Hepatocyte (in vitro differentiated cells): Measurements from ENCODE around the gene KCND3. TPM values are rescaled to one million over a fixed set of nuclear protein-coding genes. Genes with fewer than 3 reads are reported as not detected.

ENCODE experiments used
- DNase-seq: peaks from one replicate; pipeline ENCODE4 v3.0.0-alpha.2; 2016; ENCODE audit warnings: low spot score
- H2AFZ ChIP-seq: fragments of 200-600 bp; sonication (generic); 2 replicates; pipeline ENCODE4 v1.6.0; 2016; ENCODE audit warnings: antibody characterized with exemption, mild to moderate bottlenecking
- H3K27ac ChIP-seq: fragments of 200-600 bp; sonication (generic); 2 replicates; pipeline ENCODE4 v1.5.1; 2016; ENCODE audit warnings: mild to moderate bottlenecking
- H3K27me3 ChIP-seq: fragments of 200-600 bp; sonication (generic); 2 replicates; pipeline ENCODE4 v1.6.1; 2016
- H3K36me3 ChIP-seq: fragments of 200-600 bp; sonication (generic); replicated peaks from 2 replicates; pipeline ENCODE4 v1.5.1; 2016; ENCODE audit warnings: low read depth; ENCODE audit not compliant: insufficient read depth
- H3K4me1 ChIP-seq: fragments of 200-600 bp; sonication (generic); 2 replicates; pipeline ENCODE4 v1.5.1; 2016; ENCODE audit warnings: mild to moderate bottlenecking, moderate library complexity; ENCODE audit not compliant: insufficient read depth
- H3K4me2 ChIP-seq: fragments of 200-600 bp; sonication (generic); 2 replicates; pipeline ENCODE4 v1.6.0; 2016
- H3K4me3 ChIP-seq: fragments of 200-600 bp; sonication (generic); 2 replicates; pipeline ENCODE4 v1.5.1; 2016; ENCODE audit warnings: mild to moderate bottlenecking
- H3K79me2 ChIP-seq: fragments of 200-600 bp; sonication (generic); 2 replicates; pipeline ENCODE4 v1.6.0; 2017; ENCODE audit warnings: mild to moderate bottlenecking
- H3K9me2 ChIP-seq: fragments of 200-600 bp; sonication (generic); replicated peaks from 2 replicates; pipeline ENCODE4 v1.6.0; 2017; ENCODE audit warnings: mild to moderate bottlenecking; ENCODE audit not compliant: insufficient read depth
- H3K9me3 ChIP-seq: fragments of 200-600 bp; sonication (generic); 2 replicates; pipeline ENCODE4 v1.5.1; 2016; ENCODE audit warnings: low read depth, mild to moderate bottlenecking
- H4K20me1 ChIP-seq: fragments of 200-600 bp; sonication (generic); 2 replicates; pipeline ENCODE4 v1.6.0; 2016; ENCODE audit warnings: mild to moderate bottlenecking; ENCODE audit not compliant: insufficient read depth, poor library complexity, severe bottlenecking
- EZH2 ChIP-seq: fragments of 200-600 bp; sonication (generic); IDR thresholded peaks from 2 replicates; pipeline ENCODE4 v1.6.1; 2016; ENCODE audit warnings: antibody characterized with exemption, mild to moderate bottlenecking, borderline replicate concordance
- EZH2phosphoT487 ChIP-seq: fragments of 200-600 bp; sonication (generic); IDR thresholded peaks from one replicate; pipeline ENCODE4 v1.6.1; 2018; ENCODE audit warnings: antibody characterized with exemption, mild to moderate bottlenecking, low read depth, moderate library complexity; ENCODE audit not compliant: unreplicated experiment, severe bottlenecking
- WGBS: methylation state at CpG from one replicate; pipeline ENCODE4 v1.1.6; 2016; ENCODE audit warnings: low lambda C conversion rate; ENCODE audit errors: missing lambda C conversion rate; 5-methylcytosine and 5-hydroxymethylcytosine counted together
- polyA plus RNA-seq: library from polyadenylated mRNA; unstranded; fragments of >200 nt; fragmentation: Nextera tagmentation; extraction: Ambion mirVana; gene quantifications from 2 replicates; pipeline ENCODE4 v1.2.1, GENCODE V29; 2016
- total RNA-seq: library from RNA; depleted of rRNA; stranded (reverse); fragments of >200 nt; gene quantifications from 2 replicates; pipeline ENCODE4 v1.2.3, GENCODE V29; 2014
- TF ChIP-seq, protein P1 (sequence below): fragments of 200-600 bp; sonication (generic); IDR thresholded peaks from 2 replicates; pipeline ENCODE4 v1.5.1; 2016; ENCODE audit warnings: antibody characterized with exemption, mild to moderate bottlenecking; ENCODE audit not compliant: poor library complexity

KCND3 gene
- 2.4 and 2.7 TPM in 2 replicates for total RNA-seq
- 1.1 and 1.4 TPM in 2 replicates for polyA plus RNA-seq

GRCh38 chr1:111989531-111990025 is at the start of gene KCND3:
KCND3 (minus strand) TSS chr1:111989668.
- peak within 1 kb of the TSS; percentile 99 for H3K4me2 ChIP-seq
- no peaks in the 10 kb centered on the region for H4K20me1 ChIP-seq
- WGBS, result under 1% methylated on average over 20 of the region's 83 CpGs
- H3K4me1 ChIP-seq, result peaks cover 24% of the 10 kb centered on the region
- H2AFZ ChIP-seq, result peak within 1 kb of the TSS; percentile 68
- no peaks in the 10 kb centered on the region for H3K9me3 ChIP-seq
- H3K27ac ChIP-seq, result no peak within 1 kb of the TSS
- TF ChIP-seq, protein P1, sequence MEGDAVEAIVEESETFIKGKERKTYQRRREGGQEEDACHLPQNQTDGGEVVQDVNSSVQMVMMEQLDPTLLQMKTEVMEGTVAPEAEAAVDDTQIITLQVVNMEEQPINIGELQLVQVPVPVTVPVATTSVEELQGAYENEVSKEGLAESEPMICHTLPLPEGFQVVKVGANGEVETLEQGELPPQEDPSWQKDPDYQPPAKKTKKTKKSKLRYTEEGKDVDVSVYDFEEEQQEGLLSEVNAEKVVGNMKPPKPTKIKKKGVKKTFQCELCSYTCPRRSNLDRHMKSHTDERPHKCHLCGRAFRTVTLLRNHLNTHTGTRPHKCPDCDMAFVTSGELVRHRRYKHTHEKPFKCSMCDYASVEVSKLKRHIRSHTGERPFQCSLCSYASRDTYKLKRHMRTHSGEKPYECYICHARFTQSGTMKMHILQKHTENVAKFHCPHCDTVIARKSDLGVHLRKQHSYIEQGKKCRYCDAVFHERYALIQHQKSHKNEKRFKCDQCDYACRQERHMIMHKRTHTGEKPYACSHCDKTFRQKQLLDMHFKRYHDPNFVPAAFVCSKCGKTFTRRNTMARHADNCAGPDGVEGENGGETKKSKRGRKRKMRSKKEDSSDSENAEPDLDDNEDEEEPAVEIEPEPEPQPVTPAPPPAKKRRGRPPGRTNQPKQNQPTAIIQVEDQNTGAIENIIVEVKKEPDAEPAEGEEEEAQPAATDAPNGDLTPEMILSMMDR, result no peak
- TF ChIP-seq EZH2 (no peak), EZH2phosphoT487 (no peak)
- peak within 1 kb of the TSS; percentile 55 for H3K4me3 ChIP-seq
- H3K36me3 ChIP-seq, result no peaks in the 10 kb centered on the region
- no peaks in the 10 kb centered on the region for H3K9me2 ChIP-seq
- DNase-seq, result peak; percentile 58
- no peaks in the 10 kb centered on the region for H3K79me2 ChIP-seq
- peaks cover 72% of the 10 kb centered on the region for H3K27me3 ChIP-seq

GRCh38 chr1:112034277-112034676 is 44.8 kb upstream of the KCND3 start:
- Histone ChIP-seq H3K27ac (no peak overlapping the region), H2AFZ (no peak overlapping the region), H3K36me3 (no peaks in the 10 kb centered on the region), H3K4me1 (no peaks in the 10 kb centered on the region), H3K4me2 (no peak overlapping the region), H4K20me1 (no peaks in the 10 kb centered on the region), H3K27me3 (no peaks in the 10 kb centered on the region), H3K9me3 (no peaks in the 10 kb centered on the region), H3K79me2 (no peaks in the 10 kb centered on the region), H3K4me3 (no peak overlapping the region), H3K9me2 (no peaks in the 10 kb centered on the region)
- TF ChIP-seq EZH2 (no peak), EZH2phosphoT487 (no peak)
- TF ChIP-seq, protein P1, result no peak
- WGBS, result 64% methylated on average over 1 of the region's 1 CpG
- peak; percentile 18 for DNase-seq

- no peak overlapping the region for H3K4me2 ChIP-seq
- TF ChIP-seq EZH2 (no peak), EZH2phosphoT487 (no peak)
- TF ChIP-seq, protein P1, result no peak
- no peaks in the 10 kb centered on the region for H3K36me3 ChIP-seq
- no peaks in the 10 kb centered on the region for H4K20me1 ChIP-seq
- WGBS, result 73% methylated on average over 3 of the region's 3 CpGs
- H3K27ac ChIP-seq, result no peak overlapping the region
- no peaks in the 10 kb centered on the region for H3K9me2 ChIP-seq
- H3K9me3 ChIP-seq, result no peaks in the 10 kb centered on the region
- DNase-seq, result no peak
- no peaks in the 10 kb centered on the region for H3K4me1 ChIP-seq
- no peak overlapping the region for H2AFZ ChIP-seq
- H3K79me2 ChIP-seq, result no peaks in the 10 kb centered on the region
- H3K4me3 ChIP-seq, result no peak overlapping the region
- no peaks in the 10 kb centered on the region for H3K27me3 ChIP-seq
These were observed 44.1 kb upstream of the KCND3 start for GRCh38 chr1:112033439-112034120.
